Panc1 (cell line): ENCODE results near the gene FGGY.

Experiments used
- TCF7L2 ChIP-seq: IDR thresholded peaks from 2 replicates; pipeline ENCODE4 v1.6.1; 2011; ENCODE audit warnings: mild to moderate bottlenecking, low read depth, low read length, inconsistent platforms
- TF ChIP-seq, protein P1 (sequence below): fragments of 450-650 bp; IDR thresholded peaks from 2 replicates; pipeline ENCODE4 v1.5.1; 2017; ENCODE audit warnings: mild to moderate bottlenecking

DNA sequence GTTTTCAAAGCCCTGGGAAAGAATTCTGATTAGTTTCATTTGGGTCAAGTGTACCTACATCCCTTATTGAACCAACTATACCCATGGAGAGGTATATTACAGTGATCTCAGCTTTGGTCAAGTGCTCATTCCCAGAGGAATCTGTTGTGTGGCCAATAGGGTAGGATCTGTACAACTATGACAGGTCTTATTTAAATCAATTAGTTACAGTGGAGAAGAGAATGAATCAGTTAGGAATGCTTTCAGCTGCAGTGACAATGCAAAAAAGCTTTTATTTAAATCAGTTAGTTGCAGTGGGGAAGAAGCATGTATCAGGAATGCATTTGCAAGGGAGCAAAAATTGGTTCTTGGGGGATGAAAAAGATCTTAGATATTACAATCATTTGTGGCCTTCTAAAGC is 119.0 kb downstream of the FGGY start:
- TF ChIP-seq, protein P1, sequence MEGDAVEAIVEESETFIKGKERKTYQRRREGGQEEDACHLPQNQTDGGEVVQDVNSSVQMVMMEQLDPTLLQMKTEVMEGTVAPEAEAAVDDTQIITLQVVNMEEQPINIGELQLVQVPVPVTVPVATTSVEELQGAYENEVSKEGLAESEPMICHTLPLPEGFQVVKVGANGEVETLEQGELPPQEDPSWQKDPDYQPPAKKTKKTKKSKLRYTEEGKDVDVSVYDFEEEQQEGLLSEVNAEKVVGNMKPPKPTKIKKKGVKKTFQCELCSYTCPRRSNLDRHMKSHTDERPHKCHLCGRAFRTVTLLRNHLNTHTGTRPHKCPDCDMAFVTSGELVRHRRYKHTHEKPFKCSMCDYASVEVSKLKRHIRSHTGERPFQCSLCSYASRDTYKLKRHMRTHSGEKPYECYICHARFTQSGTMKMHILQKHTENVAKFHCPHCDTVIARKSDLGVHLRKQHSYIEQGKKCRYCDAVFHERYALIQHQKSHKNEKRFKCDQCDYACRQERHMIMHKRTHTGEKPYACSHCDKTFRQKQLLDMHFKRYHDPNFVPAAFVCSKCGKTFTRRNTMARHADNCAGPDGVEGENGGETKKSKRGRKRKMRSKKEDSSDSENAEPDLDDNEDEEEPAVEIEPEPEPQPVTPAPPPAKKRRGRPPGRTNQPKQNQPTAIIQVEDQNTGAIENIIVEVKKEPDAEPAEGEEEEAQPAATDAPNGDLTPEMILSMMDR, result no peak
- TF ChIP-seq TCF7L2, result no peak
